GM23338 (cell line): ENCODE results near the gene TMA7B. TPM values are rescaled to one million over a fixed set of nuclear protein-coding genes. Genes with fewer than 3 reads are reported as not detected.

Source experiments
- ATAC-seq: fragments of 200-7000 bp; cut with Tn5 transposase; 3 replicates; pipeline ENCODE4 v1.9.1; 2020
- DNase-seq: peaks from one replicate; pipeline ENCODE4 v3.0.0-alpha.2; 2015; ENCODE audit warnings: low spot score
- H2AFZ ChIP-seq: fragments of 200-600 bp; sonication (generic); 2 replicates; pipeline ENCODE4 v1.8.0; 2016; ENCODE audit warnings: antibody characterized with exemption, mild to moderate bottlenecking, moderate library complexity
- H3F3A ChIP-seq: fragments of 200-600 bp; sonication (generic); replicated peaks from 2 replicates; pipeline ENCODE4 v1.8.0; 2017; ENCODE audit warnings: antibody characterized with exemption, mixed run types, low read depth
- H3K27ac ChIP-seq: fragments of 200-600 bp; sonication (generic); 2 replicates; pipeline ENCODE4 v1.6.1; 2016; ENCODE audit warnings: low read depth
- H3K27me3 ChIP-seq: fragments of 200-600 bp; sonication (generic); 2 replicates; pipeline ENCODE4 v1.8.0; 2016; ENCODE audit warnings: mild to moderate bottlenecking, mixed run types, moderate library complexity; ENCODE audit not compliant: insufficient read depth
- H3K36me3 ChIP-seq: fragments of 200-600 bp; sonication (generic); 2 replicates; pipeline ENCODE4 v1.8.0; 2016; ENCODE audit warnings: mild to moderate bottlenecking; ENCODE audit not compliant: insufficient read depth
- H3K4me1 ChIP-seq: fragments of 200-600 bp; sonication (generic); 2 replicates; pipeline ENCODE4 v1.8.0; 2016; ENCODE audit warnings: mild to moderate bottlenecking, moderate library complexity; ENCODE audit not compliant: insufficient read depth
- H3K4me2 ChIP-seq: fragments of 200-600 bp; sonication (generic); 2 replicates; pipeline ENCODE4 v1.7.1; 2017; ENCODE audit warnings: mixed run types
- H3K4me3 ChIP-seq: fragments of 200-600 bp; sonication (generic); 2 replicates; pipeline ENCODE4 v1.6.1; 2016; ENCODE audit warnings: mixed run types
- H3K79me2 ChIP-seq: fragments of 200-600 bp; sonication (generic); replicated peaks from 2 replicates; pipeline ENCODE4 v1.8.0; 2017; ENCODE audit warnings: mild to moderate bottlenecking; ENCODE audit not compliant: insufficient read depth
- H3K9me2 ChIP-seq: fragments of 200-600 bp; sonication (generic); 2 replicates; pipeline ENCODE4 v1.8.0; 2017; ENCODE audit not compliant: insufficient read depth
- H4K20me1 ChIP-seq: fragments of 200-600 bp; sonication (generic); replicated peaks from 2 replicates; pipeline ENCODE4 v1.8.0; 2017; ENCODE audit warnings: mild to moderate bottlenecking; ENCODE audit not compliant: insufficient read depth
- H3K27ac Mint-ChIP-seq: 2 replicates; pipeline ENCODE4 v1.8.0; 2020; ENCODE audit warnings: inconsistent platforms, mild to moderate bottlenecking, moderate library complexity, mixed read lengths
- H3K27me3 Mint-ChIP-seq: 3 replicates; pipeline ENCODE4 v1.8.0; 2022; ENCODE audit warnings: low read depth, mild to moderate bottlenecking, moderate library complexity, mixed read lengths, inconsistent platforms; ENCODE audit not compliant: insufficient read depth, poor library complexity
- H3K36me3 Mint-ChIP-seq: 3 replicates; pipeline ENCODE4 v1.8.0; 2021; ENCODE audit warnings: low read depth, mild to moderate bottlenecking, inconsistent platforms, moderate library complexity, mixed read lengths
- H3K4me1 Mint-ChIP-seq: 3 replicates; pipeline ENCODE4 v1.8.0; 2020; ENCODE audit warnings: mild to moderate bottlenecking, inconsistent platforms, mixed read lengths
- H3K4me3 Mint-ChIP-seq: 3 replicates; pipeline ENCODE4 v1.8.0; 2021; ENCODE audit warnings: moderate library complexity, mild to moderate bottlenecking, inconsistent platforms, mixed read lengths
- H3K9me3 Mint-ChIP-seq: 3 replicates; pipeline ENCODE4 v1.8.0; 2020; ENCODE audit warnings: moderate library complexity, mild to moderate bottlenecking, inconsistent platforms, mixed read lengths
- CREB1 ChIP-seq: fragments of 250-450 bp; sonication (Bioruptor Pico); IDR thresholded peaks from 2 replicates; pipeline ENCODE4 v1.5.0; 2020; ENCODE audit warnings: low read depth, mild to moderate bottlenecking, moderate library complexity
- EZH2phosphoT487 ChIP-seq: fragments of 200-600 bp; sonication (generic); IDR thresholded peaks from one replicate; pipeline ENCODE4 v1.8.1; 2018; ENCODE audit warnings: antibody characterized with exemption; ENCODE audit not compliant: unreplicated experiment
- NANOG ChIP-seq: IDR thresholded peaks from 2 replicates; pipeline ENCODE4 v1.6.1; 2016; ENCODE audit warnings: antibody characterized with exemption, borderline replicate concordance
- POLR2AphosphoS5 ChIP-seq: IDR thresholded peaks from 2 replicates; pipeline ENCODE4 v1.6.1; 2016; ENCODE audit warnings: antibody characterized with exemption, low read depth
- ZNF114 ChIP-seq: fragments of 250-450 bp; sonication (Bioruptor Pico); IDR thresholded peaks from 2 replicates; pipeline ENCODE4 v1.5.0; 2020; ENCODE audit warnings: mild to moderate bottlenecking, moderate library complexity
- ZNF331 ChIP-seq: fragments of 250-450 bp; sonication (Bioruptor Pico); IDR thresholded peaks from 2 replicates; pipeline ENCODE4 v1.5.0; 2020; ENCODE audit warnings: low read depth, mild to moderate bottlenecking, moderate library complexity
- ZNF462 ChIP-seq: fragments of 250-450 bp; sonication (Bioruptor Pico); IDR thresholded peaks from 2 replicates; pipeline ENCODE4 v1.5.0; 2020; ENCODE audit warnings: mild to moderate bottlenecking, moderate library complexity
- polyA plus RNA-seq: library from polyadenylated mRNA; unstranded; fragments of >200 nt; fragmentation: Nextera tagmentation; extraction: Ambion mirVana; gene quantifications from 2 replicates; pipeline ENCODE4 v1.2.1, GENCODE V29; 2016
- total RNA-seq: library from RNA; depleted of rRNA; stranded (reverse); fragments of >200 nt; shearing (Covaris generic); gene quantifications from 2 replicates; pipeline ENCODE4 v1.2.3, GENCODE V29; 2014
- TF ChIP-seq, protein P1 (sequence below): IDR thresholded peaks from 2 replicates; pipeline ENCODE4 v1.6.1; 2016; ENCODE audit warnings: antibody characterized with exemption
- TF ChIP-seq, protein P2 (sequence below), 2 experiments: fragments of 200-600 bp in 1 of 2; sonication (generic) in 1 of 2; conservative IDR thresholded peaks; 2 replicates each; pipeline versions ENCODE4 v1.5.1 to v1.6.1; 2016 to 2017; ENCODE audit warnings: antibody characterized with exemption in 2 of 2, low read depth in 2 of 2, mild to moderate bottlenecking in 2 of 2, moderate library complexity in 1 of 2

The TMA7B gene
- total and polyA plus RNA-seq, 2 experiments from 2014 or later, result not detected

GRCh38 chr22:39970742-39971141 lies 10.5 kb downstream of the TMA7B start:
- Histone ChIP-seq H4K20me1 (no peaks in the 10 kb centered on the region), H3K27me3 (no peaks in the 10 kb centered on the region), H3F3A (0 out of 2 replicates have a peak, but pooled peaks cover 5% of the 10 kb centered on the region), H3K4me2 (no peak overlapping the region), H3K4me1 (peaks cover 4% of the 10 kb centered on the region; the same call in 1 of the 2 replicates), H3K36me3 (no peaks in the 10 kb centered on the region), H3K4me3 (no peak overlapping the region), H3K9me2 (no peaks in the 10 kb centered on the region), H2AFZ (no peak overlapping the region), H3K79me2 (no peaks in the 10 kb centered on the region), H3K27ac (no peak overlapping the region)
- Mint-ChIP-seq H3K36me3 (no peaks in the 10 kb centered on the region), H3K27me3 (peaks cover 6% of the 10 kb centered on the region), H3K27ac (no peak overlapping the region), H3K4me1 (peaks cover 26% of the 10 kb centered on the region), H3K9me3 (no peaks in the 10 kb centered on the region), H3K4me3 (no peak overlapping the region)
- TF ChIP-seq CREB1 (no peak), ZNF331 (CRISPR knock-in tag) (no peak), ZNF462 (CRISPR knock-in tag) (no peak), POLR2AphosphoS5 (no peak), ZNF114 (CRISPR knock-in tag) (no peak), EZH2phosphoT487 (no peak), NANOG (no peak)
- TF ChIP-seq, protein P1, sequence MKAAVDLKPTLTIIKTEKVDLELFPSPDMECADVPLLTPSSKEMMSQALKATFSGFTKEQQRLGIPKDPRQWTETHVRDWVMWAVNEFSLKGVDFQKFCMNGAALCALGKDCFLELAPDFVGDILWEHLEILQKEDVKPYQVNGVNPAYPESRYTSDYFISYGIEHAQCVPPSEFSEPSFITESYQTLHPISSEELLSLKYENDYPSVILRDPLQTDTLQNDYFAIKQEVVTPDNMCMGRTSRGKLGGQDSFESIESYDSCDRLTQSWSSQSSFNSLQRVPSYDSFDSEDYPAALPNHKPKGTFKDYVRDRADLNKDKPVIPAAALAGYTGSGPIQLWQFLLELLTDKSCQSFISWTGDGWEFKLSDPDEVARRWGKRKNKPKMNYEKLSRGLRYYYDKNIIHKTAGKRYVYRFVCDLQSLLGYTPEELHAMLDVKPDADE, result no peak
- TF ChIP-seq, protein P2, sequence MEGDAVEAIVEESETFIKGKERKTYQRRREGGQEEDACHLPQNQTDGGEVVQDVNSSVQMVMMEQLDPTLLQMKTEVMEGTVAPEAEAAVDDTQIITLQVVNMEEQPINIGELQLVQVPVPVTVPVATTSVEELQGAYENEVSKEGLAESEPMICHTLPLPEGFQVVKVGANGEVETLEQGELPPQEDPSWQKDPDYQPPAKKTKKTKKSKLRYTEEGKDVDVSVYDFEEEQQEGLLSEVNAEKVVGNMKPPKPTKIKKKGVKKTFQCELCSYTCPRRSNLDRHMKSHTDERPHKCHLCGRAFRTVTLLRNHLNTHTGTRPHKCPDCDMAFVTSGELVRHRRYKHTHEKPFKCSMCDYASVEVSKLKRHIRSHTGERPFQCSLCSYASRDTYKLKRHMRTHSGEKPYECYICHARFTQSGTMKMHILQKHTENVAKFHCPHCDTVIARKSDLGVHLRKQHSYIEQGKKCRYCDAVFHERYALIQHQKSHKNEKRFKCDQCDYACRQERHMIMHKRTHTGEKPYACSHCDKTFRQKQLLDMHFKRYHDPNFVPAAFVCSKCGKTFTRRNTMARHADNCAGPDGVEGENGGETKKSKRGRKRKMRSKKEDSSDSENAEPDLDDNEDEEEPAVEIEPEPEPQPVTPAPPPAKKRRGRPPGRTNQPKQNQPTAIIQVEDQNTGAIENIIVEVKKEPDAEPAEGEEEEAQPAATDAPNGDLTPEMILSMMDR (conservative IDR thresholded peaks at IDR 0.05; ENCODE audit: low read depth in 2 of 2), result no peak
- DNase-seq, result no peak
- no peak for ATAC-seq
